ENCODE measurements around the gene SLC23A2.

DNA sequence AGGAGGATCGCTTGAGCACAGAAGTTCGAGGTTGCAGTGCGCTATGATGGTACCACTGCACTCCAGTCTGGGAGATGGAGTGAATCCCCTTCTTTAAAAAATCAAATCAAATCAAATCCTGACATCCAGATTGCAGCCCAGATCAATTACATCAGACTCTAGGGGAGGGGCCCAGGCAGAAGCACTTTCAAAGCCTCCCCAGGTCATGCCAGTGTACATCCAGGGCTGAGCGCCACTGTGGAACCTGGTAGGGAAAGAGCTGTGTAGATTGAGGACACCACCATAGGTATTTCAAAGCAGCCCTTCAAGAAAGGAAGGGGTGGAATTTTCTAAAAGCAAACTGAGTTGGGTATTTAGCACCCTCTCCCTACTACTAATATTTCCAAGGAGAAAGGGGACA, 190.1 kb downstream of the SLC23A2 start:
- TF ChIP-seq, protein P1, sequence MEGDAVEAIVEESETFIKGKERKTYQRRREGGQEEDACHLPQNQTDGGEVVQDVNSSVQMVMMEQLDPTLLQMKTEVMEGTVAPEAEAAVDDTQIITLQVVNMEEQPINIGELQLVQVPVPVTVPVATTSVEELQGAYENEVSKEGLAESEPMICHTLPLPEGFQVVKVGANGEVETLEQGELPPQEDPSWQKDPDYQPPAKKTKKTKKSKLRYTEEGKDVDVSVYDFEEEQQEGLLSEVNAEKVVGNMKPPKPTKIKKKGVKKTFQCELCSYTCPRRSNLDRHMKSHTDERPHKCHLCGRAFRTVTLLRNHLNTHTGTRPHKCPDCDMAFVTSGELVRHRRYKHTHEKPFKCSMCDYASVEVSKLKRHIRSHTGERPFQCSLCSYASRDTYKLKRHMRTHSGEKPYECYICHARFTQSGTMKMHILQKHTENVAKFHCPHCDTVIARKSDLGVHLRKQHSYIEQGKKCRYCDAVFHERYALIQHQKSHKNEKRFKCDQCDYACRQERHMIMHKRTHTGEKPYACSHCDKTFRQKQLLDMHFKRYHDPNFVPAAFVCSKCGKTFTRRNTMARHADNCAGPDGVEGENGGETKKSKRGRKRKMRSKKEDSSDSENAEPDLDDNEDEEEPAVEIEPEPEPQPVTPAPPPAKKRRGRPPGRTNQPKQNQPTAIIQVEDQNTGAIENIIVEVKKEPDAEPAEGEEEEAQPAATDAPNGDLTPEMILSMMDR (IDR thresholded peaks at IDR 0.05): no peak
- no peak for TF ChIP-seq POLR2A (IDR thresholded peaks at IDR 0.05)
